ENCODE data around the gene FUCA2.

- TF ChIP-seq CHD2 (IDR thresholded peaks at IDR 0.05; ENCODE audit: low read length) (no peak), CREB1 (IDR thresholded peaks at IDR 0.05) (no peak), FOSL1 (IDR thresholded peaks at IDR 0.05; ENCODE audit: insufficient read depth, low read depth, low read length) (no peak), EZH2 (IDR thresholded peaks at IDR 0.05; ENCODE audit: low read depth, low read length, severe bottlenecking) (no peak), ATF3 (IDR thresholded peaks at IDR 0.05; ENCODE audit: insufficient read depth, low read depth, low read length) (no peak), CTCF (IDR thresholded peaks at IDR 0.05; ENCODE audit: control extremely low read depth in 1 of 3, insufficient read depth in 1 of 3, low read depth in 1 of 3, low read length in 3 of 3) (no peak), POLR2A (IDR thresholded peaks at IDR 0.05; ENCODE audit: control extremely low read depth in 1 of 2, low read depth in 2 of 2, low read length in 2 of 2) (no peak), YY1 (IDR thresholded peaks at IDR 0.05; ENCODE audit: low read depth, low read length) (no peak), EP300 (IDR thresholded peaks at IDR 0.05; ENCODE audit: borderline replicate concordance in 1 of 2, low read depth in 2 of 2, low read length in 2 of 2) (no peak), GTF2F1 (IDR thresholded peaks at IDR 0.05; ENCODE audit: borderline replicate concordance, low read depth, low read length) (no peak), JUN (IDR thresholded peaks at IDR 0.05; ENCODE audit: low read depth, low read length) (no peak), GABPA (IDR thresholded peaks at IDR 0.05; ENCODE audit: borderline replicate concordance, insufficient read depth, low read length) (no peak), TAF1 (IDR thresholded peaks at IDR 0.05; ENCODE audit: low read depth, low read length) (no peak), TAF7 (optimal IDR thresholded peaks at IDR 0.05; ENCODE audit: borderline replicate concordance, low read depth, low read length) (no peak)
These were observed 20.4 kb upstream of the FUCA2 start for GRCh38 chr6:143531720-143532499.

Measured in H1 (cell line).